Hair follicular keratinocyte (primary cell): ENCODE data around the gene CNNM2. TPM values are rescaled to one million over a fixed set of nuclear protein-coding genes. Genes with fewer than 3 reads are reported as not detected.

Source experiments
- total RNA-seq: library from RNA; depleted of rRNA; stranded (reverse); fragments of >200 nt; gene quantifications from 2 replicates; pipeline ENCODE4 v1.2.3, GENCODE V29; 2015

The CNNM2 gene
- 1.9 and 2.6 TPM in 2 replicates for total RNA-seq

DNA sequence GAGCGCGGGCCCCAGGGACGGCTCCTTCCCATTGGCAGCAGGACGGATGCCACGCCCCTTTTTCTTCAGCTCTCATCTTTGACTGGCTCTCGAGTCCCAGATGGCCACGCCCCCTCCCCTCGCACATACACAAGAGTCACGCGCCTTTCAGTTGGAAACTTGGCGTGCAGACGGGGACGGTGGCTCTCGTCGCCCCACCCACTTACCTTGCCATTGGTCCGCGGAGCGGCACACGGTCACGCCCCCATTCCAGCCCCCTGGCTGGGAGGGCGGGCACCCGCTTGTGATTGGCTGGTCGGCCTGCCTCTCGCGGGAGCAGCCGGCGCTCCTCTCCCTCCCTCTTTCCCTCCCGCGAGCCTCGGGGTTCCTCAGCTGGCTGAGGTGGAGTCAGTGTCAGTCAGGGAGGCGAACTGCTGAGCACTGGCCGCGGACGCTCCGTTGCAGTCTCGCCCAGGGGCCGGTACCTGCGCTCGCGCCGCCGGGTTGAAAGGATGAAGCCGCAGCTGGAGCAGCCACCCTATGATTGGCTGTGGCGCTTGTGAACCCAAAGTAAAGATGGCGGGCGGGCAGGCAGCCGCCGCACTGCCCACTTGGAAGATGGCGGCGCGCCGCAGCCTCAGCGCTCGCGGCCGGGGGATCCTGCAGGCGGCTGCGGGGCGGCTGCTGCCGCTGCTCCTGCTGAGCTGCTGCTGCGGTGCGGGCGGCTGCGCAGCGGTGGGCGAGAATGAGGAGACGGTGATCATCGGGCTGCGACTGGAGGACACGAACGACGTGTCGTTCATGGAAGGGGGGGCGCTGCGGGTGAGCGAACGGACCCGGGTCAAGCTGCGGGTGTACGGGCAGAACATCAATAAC is at the start of gene CNNM2:
Gene CNNM2 (plus strand): TSS at position 333 of the 855 bp plus-strand sequence. CDS start 187 bp downstream, at position 520.

GRCh38 chr10:102869258-102870198 is 48.6 kb upstream of the CNNM2 start, which contains the start of gene AS3MT:
Gene AS3MT (plus strand): TSS chr10:102869470. CDS start chr10:102869593, 123 bp downstream.

Other genes with a start within 250 kb of the CNNM2 start
- 3.5 and 5.2 TPM in 2 replicates for gene ARL3, start 203.9 kb upstream of the CNNM2 start, total RNA-seq
- 5.6 and 6.0 TPM in 2 replicates for gene SFXN2, start 203.7 kb upstream of the CNNM2 start, total RNA-seq
- 32.1 and 33.8 TPM in 2 replicates for gene WBP1L, start 174.3 kb upstream of the CNNM2 start, total RNA-seq
- not detected in 2 replicates for gene CYP17A1, start 80.9 kb upstream of the CNNM2 start, total RNA-seq
- 8.2 and 12.0 TPM in 2 replicates for gene BORCS7, start 64.0 kb upstream of the CNNM2 start, total RNA-seq
- 3.2 and 3.6 TPM in 2 replicates for gene AS3MT, start 48.8 kb upstream of the CNNM2 start, total RNA-seq